HEK293 (cell line): Measurements from ENCODE around the gene JOSD2.
A peak's percentile ranks its signal among the peaks of the same experiment; 100 is the strongest.

Experiments used
- CTCF ChIA-PET: fragments of 350-600 bp; formaldehyde crosslinking; extraction: SDS; loops from one replicate; lab custom pipeline; 2021; ENCODE audit warnings: antibody characterized with exemption; lab: Yijun Ruan, JAX
- POLR2A ChIA-PET: fragments of 300-600 bp; formaldehyde crosslinking; extraction: SDS; loops from one replicate; lab custom pipeline; 2020; ENCODE audit warnings: antibody characterized with exemption, inconsistent platforms; lab: Yijun Ruan, JAX
- H3K27ac ChIP-seq: fragments of 200-500 bp; sonication (Bioruptor generic); 2 replicates; pipeline ENCODE4 v1.5.1; 2014; ENCODE audit warnings: low read depth, low read length, control low read depth, inconsistent platforms; ENCODE audit errors: extremely low read depth
- H3K36me3 ChIP-seq, 2 experiments: fragments of 200-500 bp in 1 of 2; sonication (Bioruptor generic) in 1 of 2; 1 replicate in 1 of 2; 2 replicates in 1 of 2; pipeline ENCODE4 v1.5.1; 2014 to 2017; ENCODE audit warnings: inconsistent platforms in 2 of 2, low read length in 2 of 2; ENCODE audit not compliant: control insufficient read depth in 2 of 2, insufficient read depth in 1 of 2
- H3K4me1 ChIP-seq: fragments of 200-500 bp; sonication (Bioruptor generic); 2 replicates; pipeline ENCODE4 v1.5.1; 2014; ENCODE audit warnings: mild to moderate bottlenecking, low read length, inconsistent platforms; ENCODE audit not compliant: control insufficient read depth, insufficient read depth
- H3K4me3 ChIP-seq: 2 replicates; pipeline ENCODE4 v1.5.1; 2011; ENCODE audit warnings: low read depth, mild to moderate bottlenecking, control low read depth, low read length, moderate library complexity
- H3K9me3 ChIP-seq: fragments of 200-500 bp; sonication (Bioruptor generic); 2 replicates; pipeline ENCODE4 v1.5.1; 2014; ENCODE audit warnings: low read depth, low read length, inconsistent platforms; ENCODE audit not compliant: control insufficient read depth, insufficient read depth
- IKZF3 ChIP-seq: fragments of 450-650 bp; IDR thresholded peaks from 2 replicates; pipeline ENCODE4 v1.5.0; 2018; ENCODE audit warnings: missing biosample characterization, mild to moderate bottlenecking, missing genetic modification characterization, moderate library complexity
- KLF1 ChIP-seq: fragments of 450-650 bp; formaldehyde crosslinking; IDR thresholded peaks from 2 replicates; pipeline ENCODE4 v1.5.1; 2016; ENCODE audit warnings: missing biosample characterization, missing genetic modification characterization
- KLF16 ChIP-seq: fragments of 450-650 bp; formaldehyde crosslinking; IDR thresholded peaks from 2 replicates; pipeline ENCODE4 v1.5.1; 2017; ENCODE audit warnings: missing biosample characterization, missing genetic modification characterization
- MYNN ChIP-seq: fragments of 450-650 bp; formaldehyde crosslinking; IDR thresholded peaks from 2 replicates; pipeline ENCODE4 v1.5.1; 2016; ENCODE audit warnings: missing biosample characterization, missing genetic modification characterization, borderline replicate concordance
- SP7 ChIP-seq: fragments of 450-650 bp; formaldehyde crosslinking; IDR thresholded peaks from 2 replicates; pipeline ENCODE4 v1.5.1; 2016; ENCODE audit warnings: missing biosample characterization, missing genetic modification characterization
- TRIM28 ChIP-seq: IDR thresholded peaks from 2 replicates; pipeline ENCODE4 v1.6.1; 2011; ENCODE audit warnings: low read length, control low read depth, borderline replicate concordance
- ZFP69B ChIP-seq: fragments of 450-650 bp; formaldehyde crosslinking; IDR thresholded peaks from 2 replicates; pipeline ENCODE4 v1.5.1; 2016; ENCODE audit warnings: missing biosample characterization, missing genetic modification characterization
- ZNF132 ChIP-seq: fragments of 450-650 bp; formaldehyde crosslinking; IDR thresholded peaks from 2 replicates; pipeline ENCODE4 v1.5.1; 2017; ENCODE audit warnings: missing biosample characterization, missing genetic modification characterization, borderline replicate concordance
- ZNF19 ChIP-seq: fragments of 450-650 bp; formaldehyde crosslinking; IDR thresholded peaks from 2 replicates; pipeline ENCODE4; 2016; ENCODE audit warnings: missing biosample characterization, missing genetic modification characterization, low read depth
- ZNF211 ChIP-seq: fragments of 450-650 bp; formaldehyde crosslinking; IDR thresholded peaks from 2 replicates; pipeline ENCODE4 v1.5.1; 2016; ENCODE audit warnings: low read depth, missing biosample characterization, missing genetic modification characterization
- ZNF248 ChIP-seq: fragments of 450-650 bp; formaldehyde crosslinking; IDR thresholded peaks from 2 replicates; pipeline ENCODE4 v1.5.1; 2017; ENCODE audit warnings: missing biosample characterization, missing genetic modification characterization
- ZNF26 ChIP-seq: fragments of 450-650 bp; formaldehyde crosslinking; IDR thresholded peaks from 2 replicates; pipeline ENCODE4 v1.5.1; 2016; ENCODE audit warnings: missing biosample characterization, missing genetic modification characterization
- ZNF302 ChIP-seq: fragments of 450-650 bp; formaldehyde crosslinking; IDR thresholded peaks from 2 replicates; pipeline ENCODE4 v1.5.1; 2016; ENCODE audit warnings: missing biosample characterization, missing genetic modification characterization, low read depth
- ZNF354C ChIP-seq: fragments of 450-650 bp; formaldehyde crosslinking; IDR thresholded peaks from 2 replicates; pipeline ENCODE4 v1.5.1; 2016; ENCODE audit warnings: missing biosample characterization, missing genetic modification characterization, low read depth, borderline replicate concordance
- ZNF366 ChIP-seq: fragments of 450-650 bp; formaldehyde crosslinking; conservative IDR thresholded peaks from 2 replicates; pipeline ENCODE4 v1.5.1; 2016; ENCODE audit warnings: missing biosample characterization, missing genetic modification characterization
- ZNF426 ChIP-seq: fragments of 450-650 bp; formaldehyde crosslinking; IDR thresholded peaks from 2 replicates; pipeline ENCODE4 v1.5.1; 2017; ENCODE audit warnings: missing biosample characterization, missing genetic modification characterization, mild to moderate bottlenecking, inconsistent platforms, moderate library complexity
- ZNF48 ChIP-seq: fragments of 450-650 bp; formaldehyde crosslinking; IDR thresholded peaks from 2 replicates; pipeline ENCODE4 v1.5.1; 2016; ENCODE audit warnings: missing biosample characterization, missing genetic modification characterization
- ZNF555 ChIP-seq: fragments of 450-650 bp; formaldehyde crosslinking; conservative IDR thresholded peaks from 2 replicates; pipeline ENCODE4 v1.5.1; 2017; ENCODE audit warnings: missing biosample characterization, mild to moderate bottlenecking, missing genetic modification characterization, inconsistent platforms
- ZNF558 ChIP-seq: fragments of 450-650 bp; formaldehyde crosslinking; IDR thresholded peaks from 2 replicates; pipeline ENCODE4 v1.5.1; 2016; ENCODE audit warnings: missing biosample characterization, missing genetic modification characterization
- ZNF561 ChIP-seq: fragments of 450-650 bp; IDR thresholded peaks from 2 replicates; pipeline ENCODE4 v1.5.1; 2018; ENCODE audit warnings: missing biosample characterization, missing genetic modification characterization, borderline replicate concordance
- ZNF600 ChIP-seq: fragments of 450-650 bp; formaldehyde crosslinking; IDR thresholded peaks from 2 replicates; pipeline ENCODE4 v1.5.1; 2016; ENCODE audit warnings: missing biosample characterization, missing genetic modification characterization
- ZNF610 ChIP-seq: fragments of 450-650 bp; formaldehyde crosslinking; IDR thresholded peaks from 2 replicates; pipeline ENCODE4 v1.5.1; 2016; ENCODE audit warnings: missing biosample characterization, missing genetic modification characterization, borderline replicate concordance
- TF ChIP-seq, protein P1 (sequence below): fragments of 450-650 bp; formaldehyde crosslinking; IDR thresholded peaks from 2 replicates; pipeline ENCODE4 v1.5.1; 2017; ENCODE audit warnings: missing biosample characterization, missing genetic modification characterization
- TF ChIP-seq, protein P2 (sequence below): fragments of 450-650 bp; formaldehyde crosslinking; IDR thresholded peaks from 2 replicates; pipeline ENCODE4 v1.5.1; 2017; ENCODE audit warnings: missing biosample characterization, missing genetic modification characterization
- TF ChIP-seq, protein P3 (sequence below): fragments of 450-650 bp; formaldehyde crosslinking; IDR thresholded peaks from 2 replicates; pipeline ENCODE4 v1.5.1; 2016; ENCODE audit warnings: missing biosample characterization, missing genetic modification characterization
- TF ChIP-seq, protein P4 (sequence below): fragments of 450-650 bp; formaldehyde crosslinking; IDR thresholded peaks from 2 replicates; pipeline ENCODE4 v1.5.1; 2016; ENCODE audit warnings: missing biosample characterization, missing genetic modification characterization
- TF ChIP-seq, protein P5 (sequence below): fragments of 450-650 bp; formaldehyde crosslinking; IDR thresholded peaks from 2 replicates; pipeline ENCODE4 v1.5.1; 2016; ENCODE audit warnings: missing biosample characterization, missing genetic modification characterization, low read depth

JOSD2 gene

GRCh38 chr19:50556282-50557008, 45.5 kb upstream of the JOSD2 start:
- Histone ChIP-seq H3K4me3 (peak overlapping the region; percentile 42), H3K4me1 (peaks cover 4% of the 10 kb centered on the region; the same call in 1 of the 2 replicates), H3K27ac (peak overlapping the region; percentile 46; the same call in 1 of the 2 replicates), H3K9me3 (no peaks in the 10 kb centered on the region), H3K36me3 (no peaks in the 10 kb centered on the region; a peak in 1 of 3 replicates)
- POLR2A ChIA-PET, result interaction anchor here (0.6 to 2.1 kb wide), 8 partner anchors 10 to 244 kb away, joined by 3 to 7 read pairs (median 4); no protein-coding TSS in a partner anchor
- CTCF ChIA-PET, result interaction anchor here (0.6 to 12.9 kb wide), 51 partner anchors 8 to 763 kb away, joined by 3 to 210 read pairs (median 5); partner anchors contain the start of gene GPR32
- TF ChIP-seq ZNF26 (tag by site-specific recombination), result no peak
- no peak for TF ChIP-seq ZNF354C (tag by site-specific recombination)
- TF ChIP-seq ZNF561 (tag by site-specific recombination), result peak; percentile 45; the same call in 1 of the 2 replicates
- TF ChIP-seq ZNF366, result 0 out of 2 replicates have a peak, but pooled peaks have one; percentile 10
- TF ChIP-seq ZNF302 (tag by site-specific recombination), result no peak
- peak; percentile 56; the same call in 1 of the 2 replicates for TF ChIP-seq SP7 (tag by site-specific recombination)
- TF ChIP-seq, protein P1, sequence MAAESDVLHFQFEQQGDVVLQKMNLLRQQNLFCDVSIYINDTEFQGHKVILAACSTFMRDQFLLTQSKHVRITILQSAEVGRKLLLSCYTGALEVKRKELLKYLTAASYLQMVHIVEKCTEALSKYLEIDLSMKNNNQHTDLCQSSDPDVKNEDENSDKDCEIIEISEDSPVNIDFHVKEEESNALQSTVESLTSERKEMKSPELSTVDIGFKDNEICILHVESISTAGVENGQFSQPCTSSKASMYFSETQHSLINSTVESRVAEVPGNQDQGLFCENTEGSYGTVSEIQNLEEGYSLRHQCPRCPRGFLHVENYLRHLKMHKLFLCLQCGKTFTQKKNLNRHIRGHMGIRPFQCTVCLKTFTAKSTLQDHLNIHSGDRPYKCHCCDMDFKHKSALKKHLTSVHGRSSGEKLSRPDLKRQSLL (tag by site-specific recombination), result no peak
- TF ChIP-seq ZNF558 (tag by site-specific recombination), result no peak
- TF ChIP-seq, protein P2, sequence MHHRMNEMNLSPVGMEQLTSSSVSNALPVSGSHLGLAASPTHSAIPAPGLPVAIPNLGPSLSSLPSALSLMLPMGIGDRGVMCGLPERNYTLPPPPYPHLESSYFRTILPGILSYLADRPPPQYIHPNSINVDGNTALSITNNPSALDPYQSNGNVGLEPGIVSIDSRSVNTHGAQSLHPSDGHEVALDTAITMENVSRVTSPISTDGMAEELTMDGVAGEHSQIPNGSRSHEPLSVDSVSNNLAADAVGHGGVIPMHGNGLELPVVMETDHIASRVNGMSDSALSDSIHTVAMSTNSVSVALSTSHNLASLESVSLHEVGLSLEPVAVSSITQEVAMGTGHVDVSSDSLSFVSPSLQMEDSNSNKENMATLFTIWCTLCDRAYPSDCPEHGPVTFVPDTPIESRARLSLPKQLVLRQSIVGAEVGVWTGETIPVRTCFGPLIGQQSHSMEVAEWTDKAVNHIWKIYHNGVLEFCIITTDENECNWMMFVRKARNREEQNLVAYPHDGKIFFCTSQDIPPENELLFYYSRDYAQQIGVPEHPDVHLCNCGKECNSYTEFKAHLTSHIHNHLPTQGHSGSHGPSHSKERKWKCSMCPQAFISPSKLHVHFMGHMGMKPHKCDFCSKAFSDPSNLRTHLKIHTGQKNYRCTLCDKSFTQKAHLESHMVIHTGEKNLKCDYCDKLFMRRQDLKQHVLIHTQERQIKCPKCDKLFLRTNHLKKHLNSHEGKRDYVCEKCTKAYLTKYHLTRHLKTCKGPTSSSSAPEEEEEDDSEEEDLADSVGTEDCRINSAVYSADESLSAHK (tag by site-specific recombination), result no peak; the same call in 1 of the 2 replicates
- TF ChIP-seq, protein P3, sequence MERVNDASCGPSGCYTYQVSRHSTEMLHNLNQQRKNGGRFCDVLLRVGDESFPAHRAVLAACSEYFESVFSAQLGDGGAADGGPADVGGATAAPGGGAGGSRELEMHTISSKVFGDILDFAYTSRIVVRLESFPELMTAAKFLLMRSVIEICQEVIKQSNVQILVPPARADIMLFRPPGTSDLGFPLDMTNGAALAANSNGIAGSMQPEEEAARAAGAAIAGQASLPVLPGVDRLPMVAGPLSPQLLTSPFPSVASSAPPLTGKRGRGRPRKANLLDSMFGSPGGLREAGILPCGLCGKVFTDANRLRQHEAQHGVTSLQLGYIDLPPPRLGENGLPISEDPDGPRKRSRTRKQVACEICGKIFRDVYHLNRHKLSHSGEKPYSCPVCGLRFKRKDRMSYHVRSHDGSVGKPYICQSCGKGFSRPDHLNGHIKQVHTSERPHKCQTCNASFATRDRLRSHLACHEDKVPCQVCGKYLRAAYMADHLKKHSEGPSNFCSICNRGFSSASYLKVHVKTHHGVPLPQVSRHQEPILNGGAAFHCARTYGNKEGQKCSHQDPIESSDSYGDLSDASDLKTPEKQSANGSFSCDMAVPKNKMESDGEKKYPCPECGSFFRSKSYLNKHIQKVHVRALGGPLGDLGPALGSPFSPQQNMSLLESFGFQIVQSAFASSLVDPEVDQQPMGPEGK (tag by site-specific recombination), result peak; percentile 88
- peak; percentile 39; the same call in 1 of the 2 replicates for TF ChIP-seq TRIM28
- TF ChIP-seq ZNF610, result no peak; the same call in 1 of the 2 replicates
- no peak for TF ChIP-seq ZNF48 (tag by site-specific recombination)
- TF ChIP-seq, protein P4, sequence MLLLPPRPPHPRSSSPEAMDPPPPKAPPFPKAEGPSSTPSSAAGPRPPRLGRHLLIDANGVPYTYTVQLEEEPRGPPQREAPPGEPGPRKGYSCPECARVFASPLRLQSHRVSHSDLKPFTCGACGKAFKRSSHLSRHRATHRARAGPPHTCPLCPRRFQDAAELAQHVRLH (tag by site-specific recombination), result peak; percentile 43
- no peak for TF ChIP-seq ZNF211
- TF ChIP-seq IKZF3, result no peak
- no peak for TF ChIP-seq ZNF555 (tag by site-specific recombination)
- peak; percentile 64; the same call in 1 of the 2 replicates for TF ChIP-seq KLF16 (tag by site-specific recombination)
- TF ChIP-seq KLF1 (tag by site-specific recombination), result peak; percentile 80
- TF ChIP-seq, protein P5, sequence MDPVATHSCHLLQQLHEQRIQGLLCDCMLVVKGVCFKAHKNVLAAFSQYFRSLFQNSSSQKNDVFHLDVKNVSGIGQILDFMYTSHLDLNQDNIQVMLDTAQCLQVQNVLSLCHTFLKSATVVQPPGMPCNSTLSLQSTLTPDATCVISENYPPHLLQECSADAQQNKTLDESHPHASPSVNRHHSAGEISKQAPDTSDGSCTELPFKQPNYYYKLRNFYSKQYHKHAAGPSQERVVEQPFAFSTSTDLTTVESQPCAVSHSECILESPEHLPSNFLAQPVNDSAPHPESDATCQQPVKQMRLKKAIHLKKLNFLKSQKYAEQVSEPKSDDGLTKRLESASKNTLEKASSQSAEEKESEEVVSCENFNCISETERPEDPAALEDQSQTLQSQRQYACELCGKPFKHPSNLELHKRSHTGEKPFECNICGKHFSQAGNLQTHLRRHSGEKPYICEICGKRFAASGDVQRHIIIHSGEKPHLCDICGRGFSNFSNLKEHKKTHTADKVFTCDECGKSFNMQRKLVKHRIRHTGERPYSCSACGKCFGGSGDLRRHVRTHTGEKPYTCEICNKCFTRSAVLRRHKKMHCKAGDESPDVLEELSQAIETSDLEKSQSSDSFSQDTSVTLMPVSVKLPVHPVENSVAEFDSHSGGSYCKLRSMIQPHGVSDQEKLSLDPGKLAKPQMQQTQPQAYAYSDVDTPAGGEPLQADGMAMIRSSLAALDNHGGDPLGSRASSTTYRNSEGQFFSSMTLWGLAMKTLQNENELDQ (tag by site-specific recombination), result no peak
- TF ChIP-seq ZFP69B (tag by site-specific recombination), result peak; percentile 97
- TF ChIP-seq ZNF19 (tag by site-specific recombination), result no peak
- no peak for TF ChIP-seq ZNF248 (tag by site-specific recombination)
- TF ChIP-seq ZNF426 (tag by site-specific recombination), result no peak
- TF ChIP-seq ZNF600 (tag by site-specific recombination), result 0 out of 2 replicates have a peak, but pooled peaks have one; percentile 1
- TF ChIP-seq ZNF132, result no peak
- TF ChIP-seq MYNN, result no peak
